IPS DF 19.7 (cell line): ENCODE data around the gene RGS6.
"Not testable (repeated sequence)": the region's sequence is repeated elsewhere in the genome, so short reads cannot be mapped to it uniquely, and the experiment has no call there.

Experiments
- DNase-seq: peaks from one replicate; pipeline ENCODE4 v3.0.0-alpha.2; 2013; ENCODE audit warnings: low read depth, low spot score

Gene RGS6

DNA sequence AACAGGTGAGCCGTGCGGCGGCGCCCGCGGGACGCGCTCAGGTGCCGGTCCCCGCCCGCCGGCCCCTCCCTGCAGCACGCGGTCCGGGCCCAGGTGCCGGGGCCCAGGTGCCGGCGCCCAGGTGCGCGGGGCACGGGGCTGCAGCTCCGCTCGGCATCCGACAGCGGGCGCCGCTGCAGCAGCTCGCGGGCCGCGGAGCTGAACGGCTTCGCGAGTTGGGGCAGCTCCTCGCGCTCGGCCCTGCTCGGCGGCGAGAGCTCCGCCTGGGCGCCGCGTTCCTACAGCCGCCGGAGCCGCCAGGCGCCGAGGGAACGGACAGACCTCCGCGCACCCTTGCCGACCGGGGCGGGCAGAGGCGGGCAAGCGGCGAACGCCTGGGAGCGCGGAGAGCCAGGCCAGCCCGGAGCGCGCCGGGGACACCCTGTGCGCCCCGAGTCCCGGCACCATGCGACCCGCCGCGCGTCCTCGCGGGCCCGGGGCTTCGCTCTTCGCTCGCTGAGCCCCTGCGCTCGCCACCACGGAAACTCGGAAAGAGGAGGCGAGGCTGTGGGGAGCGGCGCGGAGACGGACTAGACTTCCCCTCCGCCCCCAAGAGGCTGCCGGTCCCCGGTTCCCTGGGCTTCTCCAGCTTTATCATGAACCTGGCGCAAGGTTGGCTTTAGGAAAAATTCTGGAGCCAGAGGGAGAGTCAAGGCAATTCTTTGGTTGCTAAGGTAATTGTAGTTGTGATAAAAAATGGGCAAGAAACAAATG, at the start of gene RGS6:
TSS of gene RGS6 (plus strand) at position 201 of the 753 bp plus-strand sequence.
- peak; percentile 57 for DNase-seq

DNA sequence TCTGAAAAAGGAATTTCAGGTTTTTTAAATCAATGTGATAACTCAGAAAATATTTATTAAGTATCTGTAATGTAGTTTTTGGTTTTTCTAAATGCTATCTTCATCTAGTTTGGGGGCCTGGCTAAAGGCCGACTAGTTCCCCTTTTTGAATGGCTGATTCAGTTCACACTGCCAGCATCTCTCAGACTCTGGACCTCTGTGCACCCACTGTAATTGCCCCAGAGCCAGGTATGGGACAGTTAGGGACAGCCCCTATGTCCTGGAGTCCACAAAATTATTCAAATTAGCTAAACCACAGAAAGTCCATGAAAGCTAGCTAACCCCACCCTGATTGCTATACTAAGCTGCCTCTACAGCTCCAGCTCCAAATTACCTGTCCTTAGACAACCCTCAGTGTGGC, 49.1 kb upstream of the RGS6 start:
- DNase-seq: no peak

DNA sequence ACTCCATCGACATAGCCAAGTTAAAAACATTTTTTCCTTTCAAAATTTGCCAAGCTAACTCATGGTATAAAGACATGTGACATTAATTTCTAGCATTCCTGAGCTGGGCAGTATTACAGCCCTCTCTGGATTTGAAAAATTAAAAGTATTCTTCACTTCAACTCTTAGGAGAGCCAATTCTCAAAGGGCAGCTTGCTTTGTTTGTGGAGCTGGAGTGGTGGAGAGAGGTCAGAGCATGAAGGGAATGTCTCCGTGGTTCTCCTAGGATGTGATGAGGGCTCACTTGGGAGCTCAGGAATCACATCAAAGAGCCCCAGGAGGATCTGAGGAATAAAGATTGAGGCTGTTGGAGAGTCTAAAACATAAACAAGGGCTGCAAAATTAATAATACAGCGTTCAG, 46.9 kb upstream of the RGS6 start:
- no peak for DNase-seq

DNA sequence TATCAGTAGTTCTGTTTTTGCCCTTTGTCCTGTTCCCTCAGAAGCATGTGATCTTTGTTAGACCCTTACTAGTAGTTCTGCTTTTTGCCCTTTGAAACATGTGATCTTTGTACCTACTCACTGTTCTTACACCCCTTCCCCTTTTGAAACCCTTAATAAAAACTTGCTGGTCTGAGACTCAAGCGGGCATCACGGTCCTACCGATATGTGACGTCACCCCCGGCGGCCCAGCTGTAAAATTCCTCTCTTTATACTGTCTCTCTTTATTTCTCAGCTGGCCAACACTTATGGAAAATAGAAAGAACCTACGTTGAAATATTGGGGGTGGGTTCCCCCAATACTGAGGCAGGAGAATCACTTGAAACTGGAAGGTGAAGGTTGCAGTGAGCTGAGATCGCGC, 44.4 kb upstream of the RGS6 start:
- not testable (repeated sequence) for DNase-seq

DNA sequence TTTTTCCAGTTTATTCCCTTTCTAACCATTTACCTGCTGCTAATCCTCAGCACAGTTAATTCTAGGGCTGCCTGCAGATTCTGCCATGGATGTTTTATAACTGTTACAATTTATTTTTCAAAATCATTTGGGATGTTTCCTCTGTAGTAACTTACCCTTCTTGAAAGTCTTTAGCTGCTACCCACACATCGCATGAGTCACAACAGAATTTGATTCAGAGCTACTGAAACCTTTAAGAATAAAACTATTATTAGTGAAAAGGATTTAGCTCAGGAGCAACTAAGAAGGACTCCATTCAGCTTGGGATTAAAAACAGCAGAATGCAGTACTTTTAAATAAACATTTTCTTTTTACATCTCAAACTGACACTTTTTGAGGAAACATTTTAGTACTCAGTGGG, 41.7 kb upstream of the RGS6 start:
- no peak for DNase-seq

DNA sequence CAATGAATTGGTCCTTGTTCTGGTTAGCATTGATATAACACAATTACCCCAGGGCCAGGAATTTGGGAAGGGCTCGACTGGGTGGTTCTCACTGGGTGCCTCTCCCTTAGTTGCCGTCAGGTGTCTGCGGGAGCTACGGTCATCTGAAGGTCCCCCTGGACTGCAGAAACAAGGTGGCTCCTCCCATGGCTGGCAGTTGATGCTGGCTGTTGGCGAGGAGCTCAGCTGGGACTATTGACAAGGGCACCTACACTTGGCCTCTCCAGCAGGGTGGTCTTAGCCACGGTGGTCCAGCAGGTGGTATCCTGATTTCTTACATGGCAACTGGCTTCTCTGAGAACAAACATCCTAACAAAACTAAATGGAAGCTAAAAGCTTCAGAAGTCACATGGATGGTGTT, 41.0 kb upstream of the RGS6 start:
- no peak for DNase-seq

DNA sequence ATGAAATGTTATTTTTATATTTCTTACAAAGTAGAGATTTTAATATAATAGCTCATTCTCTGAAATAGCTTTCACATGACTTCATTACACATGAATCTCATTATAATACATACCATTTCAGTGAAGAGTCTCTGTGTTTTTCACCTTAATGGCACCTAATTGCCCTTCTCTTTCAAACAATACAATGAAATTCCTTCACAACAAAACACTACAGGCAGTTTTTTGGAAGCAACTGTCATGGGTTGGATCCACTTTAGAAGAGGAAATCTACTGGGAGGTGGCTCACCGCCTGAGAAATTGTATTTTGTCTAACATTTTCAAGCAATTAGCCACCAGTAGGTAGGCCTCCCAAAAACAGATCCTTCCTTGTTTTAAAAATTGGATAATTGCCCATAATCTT, 40.3 kb upstream of the RGS6 start:
- peak; percentile 38 for DNase-seq

DNA sequence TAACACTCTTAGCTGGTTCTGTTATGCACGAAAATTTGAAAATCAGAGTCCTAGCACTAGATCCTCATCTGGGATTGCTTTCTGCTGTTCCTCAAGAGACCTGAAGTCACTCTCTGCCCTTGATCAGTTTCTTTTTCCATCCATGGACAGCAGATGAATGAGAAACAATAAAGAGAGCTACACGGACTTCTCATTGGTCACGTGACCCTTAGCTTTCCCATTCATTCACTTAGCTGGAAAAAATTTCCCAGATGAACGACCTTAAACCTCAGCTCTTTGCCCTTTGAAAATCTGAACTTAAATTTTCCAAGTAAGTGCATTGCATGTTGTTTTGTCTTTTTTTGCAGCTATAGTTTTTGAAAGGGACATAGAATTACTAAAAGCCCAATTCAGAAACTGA, 27.2 kb upstream of the RGS6 start:
- DNase-seq: no peak

DNA sequence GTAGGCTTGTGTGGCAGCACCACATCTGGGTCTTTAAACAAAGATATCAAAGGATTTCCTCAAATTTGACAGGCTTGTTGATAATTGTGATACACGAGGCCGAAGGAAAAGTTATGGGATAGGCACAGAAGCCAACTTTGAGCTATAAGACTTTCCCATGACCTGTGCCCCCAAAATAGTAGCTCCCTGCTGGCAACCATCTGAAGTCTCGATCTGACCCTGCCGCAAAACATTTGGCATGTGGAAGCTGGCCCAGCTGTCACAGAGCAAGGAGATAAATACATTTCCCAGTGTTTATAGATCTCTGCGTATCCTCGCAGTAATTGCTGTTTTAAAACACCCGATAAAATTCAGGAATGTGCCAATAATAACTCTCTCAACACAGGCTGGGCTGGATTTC, 26.4 kb upstream of the RGS6 start:
- DNase-seq: no peak

DNA sequence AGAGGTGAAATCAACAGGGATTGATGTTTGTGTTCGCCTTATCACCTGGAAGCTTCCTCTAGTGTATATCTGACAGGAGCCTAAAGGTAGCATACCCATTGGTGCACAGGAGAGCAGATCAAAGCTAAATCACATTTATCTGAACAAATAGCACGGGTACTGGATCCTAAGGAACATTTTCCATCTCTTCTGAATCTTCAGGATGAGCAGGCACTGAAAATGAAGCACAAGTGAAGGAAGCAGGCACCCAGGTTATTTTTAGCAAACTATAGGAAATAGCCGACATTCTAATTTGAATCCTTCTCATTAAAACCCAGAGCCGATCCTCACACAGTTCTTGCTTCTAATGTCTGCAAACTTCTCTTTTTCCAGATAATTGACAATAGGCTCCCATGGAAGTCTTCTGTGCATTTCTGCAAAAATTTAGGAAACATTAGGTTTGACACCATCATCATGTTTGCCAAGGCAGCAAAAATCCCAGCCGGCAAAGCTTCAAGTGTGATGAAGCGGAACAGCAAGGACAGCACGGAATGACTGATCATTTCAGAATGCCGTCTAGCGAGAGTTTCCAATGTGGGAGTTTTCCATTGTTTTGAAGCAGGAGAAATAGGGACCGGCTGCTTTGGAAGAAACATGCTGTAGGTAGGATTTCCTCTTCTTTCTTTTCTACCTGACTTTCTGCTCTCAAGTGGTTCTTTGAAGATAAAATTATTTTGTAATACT, 24.3 kb upstream of the RGS6 start:
- DNase-seq: no peak

DNA sequence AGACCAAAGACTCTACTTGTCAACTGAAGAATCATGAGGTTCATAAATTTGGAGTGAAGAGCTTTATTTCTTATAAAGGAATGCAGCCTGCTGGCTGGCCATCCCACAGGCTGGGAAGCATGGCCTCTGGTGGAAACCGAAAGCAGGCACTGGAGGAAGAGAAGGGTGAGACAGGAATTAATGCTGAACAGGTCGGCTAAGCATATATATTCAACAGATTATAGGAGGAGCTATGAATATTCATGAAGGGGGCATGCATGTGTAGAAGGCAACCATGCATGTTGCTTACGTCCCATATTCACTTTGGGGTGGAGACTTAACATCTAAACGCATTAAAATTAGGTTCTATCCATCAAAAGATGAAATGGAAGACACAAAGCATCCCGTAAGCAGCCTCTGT, 20.6 kb upstream of the RGS6 start:
- DNase-seq: no peak

DNA sequence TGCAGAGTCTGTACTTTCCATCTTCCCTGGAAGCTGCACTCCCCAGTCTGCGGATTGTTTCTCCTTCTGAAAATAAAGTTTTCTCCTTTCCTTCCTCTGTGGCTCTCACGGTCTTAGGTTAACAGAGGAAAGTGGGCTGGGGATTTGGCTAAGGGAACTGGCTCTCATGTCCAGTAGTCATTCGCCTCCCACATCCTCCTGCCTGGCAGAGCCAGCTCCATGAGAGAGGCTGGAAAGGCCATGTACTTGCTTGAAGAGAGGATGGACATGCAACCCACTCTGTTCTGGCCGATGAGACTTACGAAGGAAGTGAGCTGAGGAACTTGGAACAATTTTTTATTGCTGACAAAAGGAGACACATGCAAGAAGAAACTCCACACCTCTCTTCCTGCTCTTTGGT, 18.9 kb upstream of the RGS6 start:
- no peak for DNase-seq

DNA sequence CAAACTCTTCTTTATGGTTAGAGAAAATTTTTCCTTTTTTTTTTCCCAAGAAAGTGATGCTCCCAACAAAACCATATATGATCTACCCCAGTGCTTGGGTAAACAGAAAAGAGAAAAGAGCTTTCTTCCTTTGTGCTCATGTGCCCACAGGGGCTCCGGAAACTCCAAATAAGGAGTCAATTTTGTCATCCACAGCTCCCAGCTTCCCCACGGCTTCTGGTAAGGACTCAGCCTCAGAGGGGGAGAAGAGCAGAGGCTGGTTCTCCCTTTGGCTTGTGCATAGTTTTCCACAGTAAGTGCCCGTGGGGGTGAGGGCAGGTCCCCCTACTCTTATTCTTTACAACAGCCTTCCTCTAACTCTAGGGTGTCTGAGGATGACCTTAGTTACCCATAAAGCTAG, 13.3 kb upstream of the RGS6 start:
- DNase-seq: no peak

DNA sequence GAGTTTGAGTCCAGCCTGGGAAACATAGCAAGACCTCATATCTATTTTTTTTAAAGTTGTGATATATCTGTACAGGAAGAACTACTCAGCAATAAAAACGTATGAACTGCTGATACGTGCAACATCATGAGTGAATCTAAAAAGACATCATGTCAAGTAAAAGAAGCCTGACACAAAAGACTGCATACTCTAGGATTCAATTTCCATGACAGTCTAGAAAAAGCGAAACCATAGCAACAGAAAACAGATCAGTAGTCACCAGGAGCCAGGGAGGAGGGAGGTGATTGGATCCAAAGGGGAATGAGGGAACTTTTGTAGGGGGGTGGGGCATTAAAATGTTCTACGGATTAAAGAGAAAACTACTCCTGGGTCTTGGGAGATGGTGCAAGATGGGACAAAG, 8.7 kb upstream of the RGS6 start:
- DNase-seq: no peak

DNA sequence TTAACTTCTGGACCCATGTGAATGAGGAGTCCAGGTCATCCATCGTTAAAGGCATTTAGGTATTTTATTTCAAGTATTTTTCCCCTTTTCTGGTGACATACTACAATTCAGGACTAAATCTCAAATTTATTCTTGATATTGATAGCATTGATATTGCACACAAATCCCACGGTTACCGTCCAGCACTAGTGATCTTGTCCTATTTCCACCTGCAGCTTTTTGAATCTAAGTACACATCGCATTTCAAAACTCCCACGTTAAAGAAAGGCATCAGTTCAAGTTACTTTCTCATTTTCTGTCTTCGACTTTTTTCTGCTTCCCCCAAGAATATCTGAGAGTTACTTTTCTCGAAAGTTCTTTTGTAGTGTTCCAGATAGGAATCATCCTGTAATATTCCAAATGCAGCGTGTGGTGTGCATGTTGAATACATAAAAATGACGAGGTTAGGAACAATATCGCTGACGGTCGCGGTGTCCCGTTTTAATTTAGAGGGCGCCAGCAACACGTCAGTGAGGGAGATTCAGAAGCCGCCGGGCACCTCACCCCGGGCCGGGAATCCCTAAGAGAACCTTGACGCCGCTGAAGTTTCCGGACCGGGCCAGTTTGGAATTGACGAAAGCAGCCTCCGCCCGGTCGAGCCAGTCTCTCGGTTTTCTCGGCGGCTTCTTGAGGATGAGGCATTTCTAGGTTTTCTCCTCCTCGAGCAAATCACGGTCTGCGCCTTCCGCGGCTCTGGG, 569 bp upstream of the RGS6 start:
- no peak for DNase-seq

DNA sequence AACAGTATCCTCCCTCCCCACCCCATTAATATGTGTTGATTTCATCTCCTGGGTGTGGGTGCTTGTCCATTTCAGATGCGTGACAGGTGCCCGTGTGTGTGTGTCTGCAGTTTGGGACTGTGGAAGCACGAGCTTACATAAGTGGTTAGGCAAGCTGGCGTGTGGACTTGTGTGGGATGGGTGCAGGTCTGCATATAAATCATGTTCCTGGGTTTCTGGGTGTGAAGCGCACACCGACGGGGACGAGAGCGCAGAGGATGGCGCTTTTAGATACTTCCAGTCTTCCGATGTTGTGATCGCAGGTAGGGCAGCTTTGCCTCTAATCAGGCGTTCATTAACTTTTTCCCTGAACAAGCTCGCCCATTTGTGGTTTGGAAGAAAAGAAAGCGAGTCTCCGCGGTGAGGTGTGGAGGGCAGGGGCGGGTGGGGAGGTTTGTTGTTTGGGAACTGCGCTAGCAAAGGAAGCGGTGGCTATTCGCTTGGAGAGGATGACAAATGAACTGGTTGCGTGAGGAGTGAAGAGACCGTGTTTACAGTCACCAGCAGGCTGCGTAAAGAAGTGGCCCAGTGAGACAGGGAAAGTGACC, 865 bp downstream of the RGS6 start:
- DNase-seq: no peak

DNA sequence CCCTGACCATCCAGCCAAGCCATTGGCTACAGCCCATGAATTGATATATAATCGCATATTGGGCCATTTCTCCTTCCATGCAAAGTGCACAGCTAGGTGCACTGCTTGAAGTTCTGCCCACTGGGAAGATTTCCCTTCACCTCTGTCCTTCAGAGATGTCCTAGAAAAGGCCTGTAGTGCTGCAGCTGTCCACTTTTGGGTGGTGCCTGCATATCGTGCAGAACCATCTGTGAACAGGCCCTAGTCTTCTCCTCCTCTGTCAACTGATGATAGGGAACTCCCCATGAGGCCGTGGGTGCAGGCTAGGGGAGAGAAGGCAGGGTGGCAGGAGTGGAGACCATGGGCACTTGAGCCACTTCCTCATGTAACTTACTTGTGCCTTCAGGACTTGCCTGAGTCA, 6.0 kb downstream of the RGS6 start:
- DNase-seq: not testable (repeated sequence)

DNA sequence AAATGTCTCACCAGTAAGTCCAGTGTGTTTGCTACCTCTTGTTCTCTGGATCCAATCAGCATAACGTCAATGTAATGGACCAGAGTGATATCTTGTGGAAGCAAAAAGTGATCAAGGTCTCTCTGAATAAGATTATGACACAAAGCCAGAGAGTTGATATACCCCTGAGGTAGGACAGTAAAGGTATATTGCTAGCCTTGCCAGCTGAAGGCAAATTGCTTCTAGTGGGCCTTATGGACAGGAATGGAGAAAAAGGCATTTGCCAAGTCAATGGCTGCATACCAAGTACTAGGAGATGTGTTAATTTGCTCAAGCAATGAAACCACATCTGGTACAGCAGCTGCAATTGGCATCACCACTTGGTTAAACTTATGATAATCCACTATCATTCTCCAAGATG, 7.1 kb downstream of the RGS6 start:
- not testable (repeated sequence) for DNase-seq

DNA sequence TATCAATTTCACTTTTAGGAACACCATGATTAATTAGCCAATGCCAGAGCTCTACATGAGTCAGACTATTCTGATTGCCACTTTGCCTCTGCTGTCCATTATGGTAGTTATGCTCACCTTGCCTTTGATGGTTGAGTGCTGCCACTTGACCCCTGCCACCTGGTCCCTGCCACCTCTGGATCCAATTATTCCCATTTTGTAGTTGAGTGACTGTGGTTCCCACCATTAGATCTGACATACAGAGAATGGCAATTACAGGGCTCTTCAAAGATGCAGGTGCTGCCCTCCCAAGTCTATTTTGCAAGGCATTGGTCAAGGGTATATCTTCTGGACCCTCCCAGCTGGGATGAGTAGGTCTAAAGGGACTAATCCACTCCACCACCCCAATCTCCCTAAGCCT, 8.3 kb downstream of the RGS6 start:
- not testable (repeated sequence) for DNase-seq

DNA sequence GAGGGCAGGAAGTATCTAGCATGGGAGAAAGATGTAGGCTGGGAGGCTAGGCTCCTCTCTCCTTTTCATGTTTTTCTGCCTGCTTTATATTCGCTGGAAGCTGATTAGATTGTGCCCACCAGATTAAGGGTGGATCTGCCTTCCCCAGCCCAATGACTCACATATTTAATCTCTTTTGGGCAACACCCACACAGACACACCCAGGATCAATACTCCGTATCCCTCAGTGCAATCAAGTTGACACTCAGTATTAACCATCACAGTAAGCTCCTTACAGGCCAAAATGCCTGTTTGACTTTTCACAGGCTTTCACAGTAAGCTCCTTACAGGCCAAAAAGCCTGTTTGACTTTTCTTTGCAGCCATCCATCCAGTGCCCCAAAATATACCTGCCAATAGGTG, 9.4 kb downstream of the RGS6 start:
- DNase-seq: not testable (repeated sequence)

DNA sequence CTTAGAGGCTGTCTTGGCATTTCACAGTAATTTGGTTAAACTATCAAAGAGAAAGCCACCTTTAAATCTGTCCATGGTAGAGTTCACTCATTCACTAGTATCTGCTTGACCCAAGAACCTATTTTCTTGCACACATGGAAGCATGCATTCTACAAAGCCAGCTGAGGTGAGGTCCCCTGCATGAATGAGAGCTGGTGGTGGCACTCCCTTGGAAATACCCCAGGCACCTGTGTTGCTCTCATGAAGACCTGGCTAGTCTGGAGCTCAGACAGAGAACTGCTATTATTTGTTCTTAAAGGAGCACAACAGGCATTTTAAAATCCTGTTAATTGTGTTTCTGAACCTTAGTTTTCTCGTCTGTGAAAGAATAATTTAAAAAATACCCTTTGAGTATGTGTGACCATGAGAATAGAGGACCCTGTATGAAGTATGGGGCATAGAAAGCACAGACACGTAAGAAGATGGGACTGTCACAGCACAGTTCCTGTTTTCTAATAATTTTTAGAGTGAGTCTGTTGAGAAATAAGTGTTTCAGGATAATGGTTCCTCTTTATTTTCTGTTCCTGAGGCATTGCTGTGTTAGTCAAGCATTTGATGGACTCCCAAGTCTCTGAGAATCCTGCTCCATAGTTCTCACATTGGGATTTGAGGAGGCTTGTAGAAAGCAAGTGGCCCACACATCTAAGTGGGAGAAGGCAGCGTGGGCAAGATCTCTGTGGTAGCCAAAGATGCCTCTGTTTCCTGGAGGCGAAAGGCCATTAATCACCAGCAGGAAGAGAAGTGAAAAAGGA, 10.9 kb downstream of the RGS6 start:
- no peak for DNase-seq

DNA sequence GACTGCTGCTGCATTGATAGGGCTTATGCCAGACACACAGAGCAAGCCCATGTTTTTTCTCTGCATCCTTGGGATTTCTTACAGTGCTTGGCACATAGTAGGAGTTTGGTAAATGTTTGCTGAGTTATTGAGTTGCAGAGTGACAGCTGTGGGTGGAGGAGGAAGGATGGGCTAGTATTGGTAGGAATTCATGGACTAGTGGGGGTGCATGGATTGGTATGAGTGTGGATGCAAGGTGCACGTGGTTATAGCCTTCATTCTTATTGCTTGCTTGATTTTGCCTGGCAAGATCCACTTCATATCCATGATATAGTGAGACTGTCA, 11.4 kb downstream of the RGS6 start:
- DNase-seq: no peak
